GM13976 (cell line): ENCODE data around the gene DGKH.

Experiments
- DNase-seq: peaks from one replicate; pipeline ENCODE4 v3.0.0; 2012; ENCODE audit warnings: low spot score
- in situ Hi-C: fragments of 300-500 bp; cut with MboI; formaldehyde crosslinking; loops from one replicate; pipeline ENCODE4 v1.12.0; 2022; ENCODE audit warnings: low sequenced_read_pairs, mixed read lengths, inconsistent platforms; ENCODE audit not compliant: unreplicated experiment
- TF ChIP-seq, protein P1 (sequence below): IDR thresholded peaks from 2 replicates; pipeline ENCODE4 v1.5.1; 2012; ENCODE audit warnings: borderline replicate concordance, mild to moderate bottlenecking; ENCODE audit not compliant: insufficient read depth; ENCODE audit errors: extremely low read depth, missing control alignments, control extremely low read depth

Gene DGKH

DNA sequence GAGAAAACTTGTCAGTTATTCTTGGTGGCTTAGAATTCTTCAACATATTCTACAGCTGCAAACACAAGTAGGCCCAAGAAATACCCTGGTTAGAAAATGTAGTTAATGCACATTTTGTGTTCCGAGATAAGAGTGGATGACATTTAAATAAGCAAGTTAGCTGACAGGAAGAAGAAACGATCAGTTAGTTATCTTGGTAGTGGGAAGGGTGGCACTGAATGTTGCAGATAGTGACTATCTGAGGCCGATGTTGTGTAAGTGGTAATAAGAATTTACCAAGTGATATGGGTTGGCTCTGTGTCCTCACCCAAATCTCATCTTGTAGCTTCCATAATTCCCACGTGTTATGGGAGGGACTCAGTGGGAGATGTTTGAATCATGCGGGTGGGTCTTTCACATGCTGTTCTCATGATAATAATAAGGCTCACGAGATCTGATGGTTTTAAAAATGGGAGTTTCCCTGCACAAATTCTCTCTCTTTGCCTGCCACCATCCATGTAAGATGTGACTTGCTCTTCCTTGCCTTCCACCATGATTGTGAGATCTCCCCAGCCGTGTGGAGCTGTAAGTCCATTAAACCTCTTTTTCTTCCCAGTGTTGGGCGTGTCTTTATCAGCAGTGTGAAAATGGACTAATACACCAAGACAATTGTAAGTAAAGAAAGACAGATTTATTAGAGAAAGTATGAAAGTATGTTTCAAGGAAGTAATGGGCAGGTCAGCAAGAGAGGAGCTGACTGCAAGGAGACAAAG lies 212.6 kb downstream of the DGKH start:
- TF ChIP-seq, protein P1, sequence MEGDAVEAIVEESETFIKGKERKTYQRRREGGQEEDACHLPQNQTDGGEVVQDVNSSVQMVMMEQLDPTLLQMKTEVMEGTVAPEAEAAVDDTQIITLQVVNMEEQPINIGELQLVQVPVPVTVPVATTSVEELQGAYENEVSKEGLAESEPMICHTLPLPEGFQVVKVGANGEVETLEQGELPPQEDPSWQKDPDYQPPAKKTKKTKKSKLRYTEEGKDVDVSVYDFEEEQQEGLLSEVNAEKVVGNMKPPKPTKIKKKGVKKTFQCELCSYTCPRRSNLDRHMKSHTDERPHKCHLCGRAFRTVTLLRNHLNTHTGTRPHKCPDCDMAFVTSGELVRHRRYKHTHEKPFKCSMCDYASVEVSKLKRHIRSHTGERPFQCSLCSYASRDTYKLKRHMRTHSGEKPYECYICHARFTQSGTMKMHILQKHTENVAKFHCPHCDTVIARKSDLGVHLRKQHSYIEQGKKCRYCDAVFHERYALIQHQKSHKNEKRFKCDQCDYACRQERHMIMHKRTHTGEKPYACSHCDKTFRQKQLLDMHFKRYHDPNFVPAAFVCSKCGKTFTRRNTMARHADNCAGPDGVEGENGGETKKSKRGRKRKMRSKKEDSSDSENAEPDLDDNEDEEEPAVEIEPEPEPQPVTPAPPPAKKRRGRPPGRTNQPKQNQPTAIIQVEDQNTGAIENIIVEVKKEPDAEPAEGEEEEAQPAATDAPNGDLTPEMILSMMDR, result no peak
- in situ Hi-C loops, result no loop called here
- DNase-seq, result no peak

DNA sequence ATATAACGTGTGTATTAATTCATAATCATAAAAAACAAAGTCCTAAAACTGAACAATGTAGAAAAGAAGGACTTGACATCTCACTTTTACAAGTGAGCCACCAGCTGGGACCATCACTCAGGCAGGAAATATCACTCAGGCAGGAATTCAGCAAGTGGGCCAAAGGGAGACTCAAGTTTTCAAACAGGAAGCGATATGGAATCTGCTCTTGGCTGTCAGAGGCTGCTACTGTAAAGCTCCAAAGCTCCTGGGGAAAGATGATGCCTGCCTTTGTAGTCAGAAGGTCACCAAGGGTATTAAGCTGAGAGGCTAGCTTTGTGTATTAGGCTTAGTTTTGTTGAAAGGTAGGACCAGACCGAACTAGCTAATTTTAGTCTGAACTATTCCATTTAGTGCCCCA lies 218.0 kb downstream of the DGKH start:
- DNase-seq, result no peak
- TF ChIP-seq, protein P1, result no peak
- in situ Hi-C loops, result no loop called here

DNA sequence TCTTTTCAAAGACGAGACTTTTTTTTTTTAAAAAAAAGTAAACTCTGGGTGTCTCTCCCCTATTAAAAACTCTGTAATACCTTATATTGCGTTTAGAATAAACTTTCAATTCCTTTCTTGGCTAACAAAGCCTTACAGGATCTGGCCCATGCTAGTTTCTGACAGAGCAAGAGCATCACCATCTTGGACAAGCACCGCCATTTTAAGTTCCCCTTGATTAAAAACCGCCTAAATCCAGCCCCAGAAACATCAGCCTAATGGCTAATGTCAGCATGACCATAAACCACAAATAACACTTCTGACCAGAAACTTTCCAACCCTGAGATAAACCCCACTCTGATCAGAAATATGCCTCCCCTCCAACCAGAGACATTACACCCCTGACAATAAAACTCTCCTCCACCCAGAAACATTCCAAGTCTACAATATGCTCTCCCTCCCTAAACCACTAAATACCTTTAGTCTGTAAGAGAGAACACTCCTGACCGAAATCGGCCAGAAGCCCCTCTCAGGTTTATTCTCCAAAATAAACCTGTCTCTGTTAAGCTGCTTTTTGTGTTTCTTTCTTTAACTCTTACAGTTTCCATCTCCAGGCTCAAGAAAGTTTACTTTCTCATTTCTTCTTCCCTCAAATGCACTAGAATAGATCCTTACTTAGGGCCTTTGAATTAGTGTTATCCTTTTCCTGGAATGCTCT lies 221.9 kb downstream of the DGKH start:
- TF ChIP-seq, protein P1, result no peak
- in situ Hi-C loops, result no loop called here
- no peak for DNase-seq

DNA sequence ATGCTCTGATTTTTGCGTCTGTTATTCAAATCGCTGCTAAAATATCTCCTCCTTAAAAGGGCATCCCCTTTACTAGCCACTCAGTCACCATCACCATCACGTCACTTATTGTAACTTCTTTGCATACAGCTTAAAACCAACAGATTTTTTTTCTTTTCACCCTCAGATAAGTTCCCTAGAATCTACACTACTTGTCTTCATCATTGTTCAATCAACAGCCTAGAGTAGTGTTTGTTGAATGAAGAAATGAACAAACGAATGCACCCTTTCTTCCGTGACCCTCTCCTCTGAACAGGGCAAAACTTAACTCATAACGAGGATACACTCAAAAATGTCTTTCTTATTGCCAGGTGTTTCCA lies 222.4 kb downstream of the DGKH start:
- in situ Hi-C loops, result no loop called here
- TF ChIP-seq, protein P1, result no peak
- DNase-seq, result no peak

DNA sequence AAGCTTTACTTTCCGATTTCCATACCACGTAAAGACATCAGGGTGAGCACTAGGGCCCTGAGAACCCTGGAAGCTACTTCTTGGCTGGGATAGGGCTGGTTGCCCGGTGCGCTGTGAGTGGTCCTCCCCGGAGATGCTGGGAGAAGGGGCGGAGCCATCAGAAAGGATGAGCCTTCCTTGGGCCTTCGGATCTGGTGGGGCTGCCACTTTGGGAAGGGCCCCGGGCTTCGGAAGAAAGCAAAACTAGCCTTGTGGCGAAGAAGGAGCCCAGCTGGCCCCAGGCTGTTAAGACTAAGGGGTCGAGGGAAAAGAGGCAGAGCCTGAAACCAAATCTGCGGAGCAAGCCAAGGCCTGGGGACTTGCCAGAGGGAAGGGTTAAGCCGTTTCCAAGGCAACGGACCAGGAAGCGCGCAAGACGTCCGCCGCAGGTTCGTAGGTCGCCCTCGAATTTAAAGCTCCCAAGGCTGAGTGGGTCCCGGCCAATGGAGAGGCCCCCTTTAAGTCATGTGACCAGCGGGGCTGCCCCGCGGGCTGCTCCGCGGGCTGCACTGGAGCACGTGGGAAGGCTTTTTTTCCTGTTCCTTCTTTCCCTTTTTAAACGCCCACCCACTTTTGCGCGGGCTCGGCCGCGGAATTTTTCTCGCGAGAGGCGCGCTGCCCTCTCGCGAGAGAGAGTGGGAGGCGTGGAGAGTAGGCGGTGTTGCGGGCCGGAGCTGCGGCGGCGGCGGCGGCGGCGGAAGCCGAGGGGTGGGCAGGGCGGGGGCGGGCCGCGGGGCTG lies 223.1 kb downstream of the DGKH start:
- TF ChIP-seq, protein P1, result no peak
- in situ Hi-C loops, result no loop called here
- DNase-seq, result peak; percentile 95

DNA sequence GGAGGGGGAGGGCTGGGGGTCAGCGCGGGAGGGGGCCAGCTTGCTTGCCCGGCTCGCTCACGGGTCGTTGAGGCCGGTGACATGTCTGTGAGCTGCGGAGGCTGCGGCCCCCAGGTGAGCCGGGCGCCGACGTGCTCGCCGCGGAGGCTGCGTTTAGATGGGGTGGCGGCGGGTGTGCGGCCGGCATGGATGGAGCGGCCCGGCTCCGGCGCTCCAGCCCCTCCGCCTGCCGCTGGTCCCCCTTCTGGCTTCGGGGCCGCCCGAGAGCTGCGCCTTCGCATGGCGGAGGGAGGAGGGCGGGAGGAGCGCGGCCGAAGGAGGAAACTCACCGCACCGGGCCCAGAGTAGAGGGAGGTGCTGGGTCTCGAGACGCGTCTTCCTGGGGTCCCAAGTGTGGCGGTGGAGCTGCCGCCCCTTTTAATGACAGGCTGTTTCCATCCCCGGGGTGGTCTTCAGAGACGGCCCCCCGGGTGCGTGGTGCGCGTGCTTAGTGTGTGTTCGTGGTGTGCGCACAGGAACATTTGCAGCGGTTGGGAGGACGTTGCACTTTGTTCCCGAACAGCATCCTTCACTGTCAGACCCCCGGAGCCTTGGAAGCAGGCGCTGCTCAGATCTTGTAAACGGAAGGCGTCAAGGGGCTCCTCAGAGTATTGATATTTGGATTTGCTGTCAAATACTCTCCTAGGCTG lies 223.8 kb downstream of the DGKH start, which contains the start of gene AKAP11:
AKAP11 (plus strand) TSS at position 38 of the 689 bp plus-strand sequence. CDS start 14,197 bp downstream, outside the sequence.
- TF ChIP-seq, protein P1, result no peak
- in situ Hi-C loops, result no loop called here
- no peak for DNase-seq
